CD4-positive, alpha-beta T cell treated with Interferon alpha-2 for 1 hour (primary cell): Measurements from ENCODE around the gene U2AF2.
"Not testable (repeated sequence)": the region's sequence is repeated elsewhere in the genome, so short reads cannot be mapped to it uniquely, and the experiment has no call there.

Source experiments
- DNase-seq, 2 donors: peaks; one replicate each; pipeline ENCODE4 v3.0.0-alpha.2; 2020 to 2022

U2AF2 gene

DNA sequence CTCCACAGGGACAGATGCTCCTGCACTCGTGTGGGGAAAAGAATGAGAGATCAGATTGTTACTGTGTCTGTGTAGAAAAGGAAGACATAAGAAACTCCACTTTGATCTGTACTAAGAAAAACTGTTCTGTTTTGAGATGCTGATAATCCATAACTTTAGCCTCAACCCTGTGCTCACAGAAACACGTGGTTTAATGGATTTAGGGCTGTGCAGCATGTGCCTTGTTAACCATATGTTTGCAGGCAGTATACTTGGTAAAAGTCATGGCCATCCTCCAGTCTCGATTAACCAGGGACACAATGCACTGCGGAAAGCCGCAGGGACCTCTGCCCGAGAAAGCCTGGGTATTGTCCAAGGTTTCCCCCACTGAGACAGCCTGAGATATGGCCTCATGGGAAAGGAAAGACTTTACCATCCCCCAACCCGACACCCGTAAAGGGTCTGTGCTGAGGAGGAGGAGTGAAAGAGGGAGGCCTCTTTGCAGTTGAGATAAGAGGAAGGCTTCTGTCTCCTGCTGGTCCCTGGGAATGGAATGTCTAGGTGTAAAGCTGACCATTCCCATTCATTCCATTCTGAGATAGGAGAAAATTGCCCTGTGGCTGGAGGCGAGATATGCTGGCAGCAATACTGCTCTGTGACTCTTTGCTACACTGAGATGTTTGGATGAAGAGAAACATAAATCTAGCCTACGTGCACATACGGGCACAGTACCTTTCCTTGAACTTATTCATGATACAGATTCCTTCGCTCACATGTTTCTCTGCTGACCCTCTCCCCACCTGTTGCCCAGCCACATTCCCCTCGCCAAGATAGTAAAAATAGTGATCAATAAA, 63.3 kb downstream of the U2AF2 start:
- DNase-seq = not testable (repeated sequence)

DNA sequence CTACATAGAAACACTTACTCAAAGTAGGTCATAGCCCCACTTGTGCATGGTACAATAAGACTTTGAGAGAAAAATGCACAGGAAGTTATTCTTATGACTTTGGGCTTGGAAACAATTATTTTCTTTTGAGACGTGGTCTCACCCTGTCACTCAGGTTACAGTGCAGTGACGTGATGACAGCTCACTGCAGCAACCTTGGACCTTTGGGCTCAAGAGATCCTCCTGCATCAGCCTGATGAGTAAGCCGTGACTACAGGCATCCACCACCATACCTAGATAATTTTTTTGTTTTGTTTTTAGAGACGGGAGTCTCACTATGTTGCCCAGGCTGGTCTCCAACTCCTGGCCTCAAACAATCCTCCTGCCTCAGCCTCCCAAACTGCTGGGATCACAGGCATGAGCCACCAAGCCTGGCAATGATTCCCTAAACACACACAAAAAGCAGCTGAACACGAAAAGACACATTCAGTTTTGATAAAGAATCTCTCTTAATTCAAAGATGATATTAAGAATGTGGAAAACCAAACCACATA, 65.4 kb downstream of the U2AF2 start:
- no peak for DNase-seq

DNA sequence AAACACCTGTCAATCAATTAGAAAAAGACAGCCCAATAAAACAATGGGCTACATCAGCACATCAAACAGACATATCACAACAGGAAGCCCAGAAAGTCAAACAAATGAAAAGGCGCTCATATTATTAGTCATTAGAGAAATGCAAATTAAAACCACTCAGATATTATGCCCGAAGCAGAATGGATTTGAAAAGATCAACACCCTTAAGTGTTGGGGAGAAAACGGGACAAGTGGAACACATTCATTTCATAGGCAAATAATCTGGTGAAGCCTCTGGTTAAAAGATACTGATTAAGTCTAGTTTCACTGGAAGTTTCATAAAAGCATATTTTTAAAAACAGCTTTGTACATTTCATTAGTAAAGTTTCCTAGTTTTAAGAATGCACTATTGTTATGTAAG, 66.0 kb downstream of the U2AF2 start:
- DNase-seq = no peak

DNA sequence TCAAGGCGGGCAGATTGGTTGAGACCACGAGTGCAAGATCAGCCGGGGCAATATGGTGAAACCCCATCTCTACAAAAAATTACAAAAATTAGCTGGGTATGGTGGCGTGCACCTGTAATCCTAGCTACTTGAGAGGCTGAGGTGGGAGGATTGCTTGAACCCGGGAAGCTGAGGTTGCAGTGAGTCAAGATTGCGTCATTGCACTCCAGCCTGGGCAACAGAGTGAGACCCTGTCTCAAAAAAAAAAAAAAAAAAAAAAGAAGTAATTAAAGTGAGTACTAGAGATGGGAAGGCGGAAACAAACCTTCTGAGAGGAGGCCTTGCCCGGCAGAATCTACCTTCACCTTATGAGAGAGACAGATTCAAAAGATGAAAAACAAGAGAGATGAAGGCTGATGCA, 68.7 kb downstream of the U2AF2 start:
- DNase-seq = no peak
